Measurements from ENCODE around the gene NPW. TPM values are rescaled to one million over a fixed set of nuclear protein-coding genes. Genes with fewer than 3 reads are reported as not detected.

The NPW gene
- total and polyA plus RNA-seq, 2 of the 8 experiments (the other 6 are each of a cell fraction or from before 2014, with no cell fraction given), result 4.0 to 10.3 TPM

- no peak overlapping the region for H3K23ac ChIP-seq (ENCODE audit: insufficient read length)
- WGBS, 2 experiments (ENCODE audit: extremely low coverage in 1 of 2, insufficient coverage in 1 of 2, insufficient read length in 1 of 2, insufficient replicate concordance in 2 of 2, low coverage in 1 of 2, low lambda C conversion rate in 2 of 2, missing lambda C conversion rate in 1 of 2), result 94% methylated on average over 19 of the region's 26 CpGs; no CpG with 5 or more reads in 1 of the 2 experiments
- H2BK15ac ChIP-seq (ENCODE audit: low read length), result no peak overlapping the region
- H3K79me2 ChIP-seq (ENCODE audit: control insufficient read depth in 1 of 2, insufficient read depth in 2 of 2, low read length in 2 of 2), result no peaks in the 10 kb centered on the region
- no peak overlapping the region for H3K9ac ChIP-seq (replicated peaks in 1 of 4; ENCODE audit: extremely low read depth in 1 of 4, low read depth in 3 of 4, low read length in 3 of 4)
- H2BK12ac ChIP-seq (ENCODE audit: low read depth, low read length), result no peak overlapping the region
- H3K4me1 ChIP-seq (replicated peaks in 1 of 4; ENCODE audit: control insufficient read depth in 3 of 4, insufficient read depth in 4 of 4, low read length in 3 of 4), result peaks cover 0 to 7% (median 3%) of the 10 kb centered on the region in 4 experiments; a peak in 3 of 7 replicates
- no peaks in the 10 kb centered on the region for H3K9me3 ChIP-seq (ENCODE audit: insufficient read depth in 2 of 2, low read depth in 1 of 2, low read length in 1 of 2)
- H3K4ac ChIP-seq (replicated peaks; ENCODE audit: insufficient read length, low read depth, low read length), result no peak overlapping the region
- H4K8ac ChIP-seq (ENCODE audit: extremely low read depth, insufficient read depth, low read length), result no peak overlapping the region
- no peak overlapping the region for H3K27ac ChIP-seq (ENCODE audit: low read depth, low read length)
- peaks cover 0 to 7% (median 0%) of the 10 kb centered on the region in 4 experiments; a peak in 1 of 7 replicates for H3K27me3 ChIP-seq (replicated peaks in 1 of 4; ENCODE audit: control insufficient read depth in 3 of 4, extremely low read depth in 1 of 4, insufficient read depth in 3 of 4, low read length in 3 of 4)
- peaks cover 22 to 48% (median 39%) of the 10 kb centered on the region in 4 experiments for H3K36me3 ChIP-seq (ENCODE audit: control insufficient read depth in 2 of 4, insufficient read depth in 4 of 4, low read length in 3 of 4)
- no peak overlapping the region for H2BK20ac ChIP-seq (ENCODE audit: low read length)
- H2BK120ac ChIP-seq (replicated peaks; ENCODE audit: low read depth, low read length), result no peak overlapping the region
- peaks cover 13 to 27% of the 10 kb centered on the region in 2 experiments for H4K20me1 ChIP-seq (replicated peaks in 1 of 2; ENCODE audit: control insufficient read depth in 1 of 2, insufficient read depth in 2 of 2, low read length in 2 of 2)
- H3K4me3 ChIP-seq (ENCODE audit: extremely low read depth in 1 of 4, insufficient read depth in 2 of 4, low read depth in 3 of 4, low read length in 4 of 4), result no peak overlapping the region
- no peak overlapping the region for H4K91ac ChIP-seq (replicated peaks; ENCODE audit: insufficient read length, low read length)
- no peak overlapping the region for H4K5ac ChIP-seq (ENCODE audit: insufficient read length, low read depth, low read length)
- DNase-seq (ENCODE audit: low read depth in 1 of 2, low spot score in 2 of 2) (no peak), FAIRE-seq (no peak)
- H2AFZ ChIP-seq (ENCODE audit: low read length), result no peak overlapping the region
- no peak overlapping the region for H2AK5ac ChIP-seq (ENCODE audit: low read depth, low read length)
- no peak overlapping the region for H3K14ac ChIP-seq (ENCODE audit: insufficient read length)
- H3K79me1 ChIP-seq (ENCODE audit: low read depth, low read length), result no peaks in the 10 kb centered on the region
- no peak overlapping the region for H3K56ac ChIP-seq (replicated peaks; ENCODE audit: insufficient read length, low read depth, low read length)
- CTCF ChIA-PET (ENCODE audit: partially characterized antibody), result interaction anchor here (0.5 to 2.0 kb wide), 6 partner anchors 8 to 295 kb away, joined by 3 to 8 read pairs (median 3); no protein-coding TSS in a partner anchor
- POLR2A ChIA-PET (ENCODE audit: partially characterized antibody), result interaction anchor here (1.1 to 28.2 kb wide), 6 partner anchors 7 to 157 kb away, joined by 4 to 736 read pairs (median 9); partner anchors contain the start of genes NDUFB10, RNF151, RPS2 and TBL3
- no peak overlapping the region for H3K4me2 ChIP-seq (ENCODE audit: insufficient read depth in 1 of 2, low read depth in 2 of 2, low read length in 2 of 2)
- H3K23me2 ChIP-seq (ENCODE audit: low read depth, low read length), result peaks cover 4% of the 10 kb centered on the region; the same call in 1 of the 2 replicates
- no peak overlapping the region for H2BK5ac ChIP-seq (ENCODE audit: low read depth, low read length)
- TF ChIP-seq RNF2 (IDR thresholded peaks at IDR 0.05; ENCODE audit: borderline replicate concordance, low read depth, low read length, missing control alignments, poor library complexity, severe bottlenecking), result no peak
- TF ChIP-seq TCF12 (IDR thresholded peaks at IDR 0.05; ENCODE audit: low read depth, low read length), result no peak
- TF ChIP-seq EGR1 (IDR thresholded peaks at IDR 0.05; ENCODE audit: borderline replicate concordance, low read depth, low read length), result no peak
- H3K18ac ChIP-seq (ENCODE audit: extremely low read depth, low read length), result no peak overlapping the region
These were observed 21.9 kb upstream of the NPW start for GRCh38 chr16:1997494-1998359.
